Muscle of leg (tissue), 11 donors: ENCODE measurements around the gene NDC1. TPM values are rescaled to one million over a fixed set of nuclear protein-coding genes. Genes with fewer than 3 reads are reported as not detected.
"Not testable (repeated sequence)": the region's sequence is repeated elsewhere in the genome, so short reads cannot be mapped to it uniquely, and the experiment has no call there.

Experiments
- DNase-seq: peaks from one replicate; pipeline ENCODE4 v3.0.0; 2013
- H3K27ac ChIP-seq: one replicate; pipeline ENCODE4 v1.5.1; 2013; ENCODE audit warnings: mild to moderate bottlenecking, low read length, control low read depth
- H3K27me3 ChIP-seq: one replicate; pipeline ENCODE4 v1.6.1; 2013; ENCODE audit warnings: low read length; ENCODE audit not compliant: control insufficient read depth, insufficient read depth
- H3K36me3 ChIP-seq: one replicate; pipeline ENCODE4 v1.6.1; 2013; ENCODE audit warnings: low read length; ENCODE audit not compliant: control insufficient read depth, insufficient read depth
- H3K4me1 ChIP-seq: one replicate; pipeline ENCODE4 v1.6.1; 2013; ENCODE audit warnings: low read length; ENCODE audit not compliant: control insufficient read depth, insufficient read depth
- H3K4me3 ChIP-seq: one replicate; pipeline ENCODE4 v1.5.1; 2013; ENCODE audit warnings: low read length, control low read depth
- H3K9me3 ChIP-seq: replicated peaks from 2 replicates; pipeline ENCODE4 v1.6.1; 2013; ENCODE audit warnings: low read depth, low read length; ENCODE audit not compliant: control insufficient read depth
- WGBS: methylation state at CpG from one replicate; pipeline ENCODE4 v1.1.5; 2013; ENCODE audit warnings: missing lambda C conversion rate; ENCODE audit not compliant: insufficient coverage; 5-methylcytosine and 5-hydroxymethylcytosine counted together
- polyA plus RNA-seq, 8 donors: library from polyadenylated mRNA; unstranded; fragments of 120-200 nt; gene quantifications; one replicate each; pipeline versions ENCODE4 v1.2.1 to v1.2.3, GENCODE V29; 2013; ENCODE audit warnings: inconsistent platforms in 1 of 8, low replicate concordance in 1 of 8; ENCODE audit not compliant: insufficient read length in 8 of 8, insufficient read depth in 1 of 8
- total RNA-seq: library from RNA; stranded (reverse); fragments of 120-200 nt; gene quantifications from one replicate; pipeline ENCODE4 v1.2.4, GENCODE V29; 2013

The NDC1 gene
- total and polyA plus RNA-seq, 9 donors = 9.3 to 16.0 (median 12.1) TPM

DNA sequence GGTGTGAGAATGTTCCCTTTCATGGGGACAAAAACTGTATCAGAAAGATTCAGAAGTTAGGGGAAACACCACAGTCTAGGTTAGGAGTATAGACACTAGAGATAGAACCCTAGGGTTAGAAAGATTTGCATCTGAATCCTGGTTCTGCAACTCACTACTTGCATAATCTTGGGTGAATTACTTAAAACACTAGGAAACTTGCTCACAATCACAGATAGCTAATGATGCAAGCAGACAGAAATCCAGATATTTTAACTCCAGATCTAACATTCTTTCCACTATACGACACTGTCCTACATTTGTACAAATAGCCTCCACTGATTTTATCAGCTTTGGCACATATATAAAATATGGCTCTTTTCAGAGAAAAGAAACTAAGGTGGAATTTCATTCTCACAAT is 68.3 kb downstream of the NDC1 start:
- whole genome bisulfite sequencing = no CpG with 5 or more reads among the region's 1 CpG
- H3K27ac ChIP-seq = no peak overlapping the region

DNA sequence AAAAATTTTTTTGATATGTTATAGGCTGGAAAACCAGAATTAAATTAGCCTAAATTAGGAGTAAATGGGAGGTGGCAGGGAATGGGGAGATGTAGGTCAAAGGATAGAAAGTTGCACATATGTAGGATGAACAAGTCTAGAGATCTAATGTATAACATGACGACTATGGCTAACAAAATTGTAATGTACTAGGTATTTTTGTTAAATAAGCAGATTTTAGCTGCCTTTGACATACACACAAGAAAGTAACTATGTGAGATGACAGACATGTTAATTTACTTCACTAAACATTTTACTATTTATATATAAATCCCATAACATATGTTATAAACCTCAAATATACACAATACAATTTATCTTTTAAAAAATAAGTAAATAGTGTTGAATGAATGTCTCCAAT is 68.9 kb downstream of the NDC1 start:
- no CpG with 5 or more reads among the region's 1 CpG for WGBS
- H3K27ac ChIP-seq = no peak overlapping the region
- H3K4me1 ChIP-seq = no peaks in the 10 kb centered on the region
- no peaks in the 10 kb centered on the region for H3K27me3 ChIP-seq
- no peak for DNase-seq
- H3K36me3 ChIP-seq = peaks cover 3% of the 10 kb centered on the region
- no peak overlapping the region for H3K4me3 ChIP-seq
- H3K9me3 ChIP-seq = no peaks in the 10 kb centered on the region

More for the DNA sequence above, 68.3 kb downstream of the NDC1 start:
- no peak for DNase-seq
- no peaks in the 10 kb centered on the region for H3K27me3 ChIP-seq
- no peaks in the 10 kb centered on the region for H3K4me1 ChIP-seq
- H3K4me3 ChIP-seq = no peak overlapping the region
- peaks cover 3% of the 10 kb centered on the region for H3K36me3 ChIP-seq
- H3K9me3 ChIP-seq = no peaks in the 10 kb centered on the region

DNA sequence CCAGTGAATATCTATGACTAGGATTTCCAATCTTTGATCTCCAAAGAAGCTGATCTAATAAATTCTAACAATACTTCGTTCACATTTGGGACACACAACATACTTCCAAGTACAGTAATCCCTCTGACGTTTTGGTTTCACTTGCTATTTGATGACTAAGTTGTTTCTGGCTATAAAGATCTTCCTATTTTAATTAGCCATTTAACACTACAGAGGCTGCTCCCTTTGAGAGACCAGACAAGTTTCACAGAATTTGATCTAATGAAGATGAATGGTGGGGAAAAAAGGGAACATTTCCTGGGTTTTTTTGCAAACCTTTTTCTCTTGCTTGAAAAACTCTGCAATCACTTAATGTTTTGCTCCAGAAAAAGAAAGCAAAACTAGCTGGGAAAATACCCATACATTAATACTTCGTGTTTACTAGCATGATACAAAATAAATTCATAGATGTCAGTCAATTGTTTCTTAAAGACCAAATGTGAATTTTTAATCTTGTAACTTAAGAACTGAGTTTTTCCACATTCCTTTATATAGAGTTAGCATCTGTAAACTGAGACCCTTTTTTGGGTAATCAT is 71.2 kb downstream of the NDC1 start:
- no peaks in the 10 kb centered on the region for H3K36me3 ChIP-seq
- no peaks in the 10 kb centered on the region for H3K4me1 ChIP-seq
- H3K27me3 ChIP-seq = no peaks in the 10 kb centered on the region
- H3K27ac ChIP-seq = peak overlapping the region; percentile 62
- H3K4me3 ChIP-seq = no peak overlapping the region
- DNase-seq = peak; percentile 22
- H3K9me3 ChIP-seq = no peaks in the 10 kb centered on the region
- WGBS = no CpG with 5 or more reads among the region's 3 CpGs

GRCh38 chr1:53766194-53766742 is 71.8 kb downstream of the NDC1 start:
- H3K27me3 ChIP-seq = no peaks in the 10 kb centered on the region
- peak overlapping the region; percentile 62 for H3K27ac ChIP-seq
- no peaks in the 10 kb centered on the region for H3K36me3 ChIP-seq
- H3K4me3 ChIP-seq = no peak overlapping the region
- WGBS = no CpG with 5 or more reads among the region's 3 CpGs
- no peaks in the 10 kb centered on the region for H3K4me1 ChIP-seq
- no peaks in the 10 kb centered on the region for H3K9me3 ChIP-seq
- DNase-seq = no peak

DNA sequence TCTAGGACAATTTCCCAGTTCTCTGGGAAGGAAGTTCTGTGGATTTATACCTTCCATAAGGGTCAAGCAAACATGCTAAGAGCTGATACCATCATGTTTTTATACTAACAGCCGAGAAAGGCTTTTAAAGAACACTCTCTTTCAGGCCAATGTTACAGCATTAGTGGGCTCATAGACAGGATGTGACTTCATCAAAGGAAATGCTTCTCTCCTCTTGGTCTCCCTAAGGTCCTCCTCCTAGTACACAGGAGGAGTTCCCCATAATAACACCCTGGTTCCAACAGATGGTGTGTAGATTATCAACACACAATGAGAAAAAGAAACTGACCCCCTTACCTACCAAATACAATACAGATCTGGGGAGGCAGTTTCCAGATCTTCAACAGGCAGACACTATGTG is 72.4 kb downstream of the NDC1 start:
- no CpG with 5 or more reads among the region's 1 CpG for WGBS
- DNase-seq = peak; percentile 50
- Histone ChIP-seq H3K27ac (peak overlapping the region; percentile 62), H3K4me1 (no peaks in the 10 kb centered on the region), H3K4me3 (no peak overlapping the region), H3K36me3 (no peaks in the 10 kb centered on the region), H3K27me3 (no peaks in the 10 kb centered on the region), H3K9me3 (no peaks in the 10 kb centered on the region)

DNA sequence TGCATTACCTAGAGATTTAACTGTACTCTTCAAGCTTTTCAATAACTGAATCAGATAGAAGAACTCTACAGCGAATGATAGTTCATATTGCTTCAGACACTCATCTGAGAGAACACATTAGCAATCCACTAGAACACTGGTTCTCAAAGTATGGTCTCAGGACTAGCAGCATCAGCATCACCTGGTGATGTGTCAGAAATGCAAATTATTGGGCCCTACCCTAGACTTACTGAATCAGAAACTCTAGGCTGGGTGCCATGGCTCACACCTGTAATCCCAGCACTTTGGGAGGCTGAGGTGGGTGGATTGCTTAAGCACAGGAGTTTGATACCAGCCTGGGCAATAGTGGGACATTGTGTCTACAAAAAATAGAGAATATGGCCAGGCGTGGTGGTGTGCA is 74.2 kb downstream of the NDC1 start:
- Histone ChIP-seq H3K9me3 (no peaks in the 10 kb centered on the region), H3K27ac (no peak overlapping the region)
- WGBS = 90% methylated on average over 1 of the region's 2 CpGs

DNA sequence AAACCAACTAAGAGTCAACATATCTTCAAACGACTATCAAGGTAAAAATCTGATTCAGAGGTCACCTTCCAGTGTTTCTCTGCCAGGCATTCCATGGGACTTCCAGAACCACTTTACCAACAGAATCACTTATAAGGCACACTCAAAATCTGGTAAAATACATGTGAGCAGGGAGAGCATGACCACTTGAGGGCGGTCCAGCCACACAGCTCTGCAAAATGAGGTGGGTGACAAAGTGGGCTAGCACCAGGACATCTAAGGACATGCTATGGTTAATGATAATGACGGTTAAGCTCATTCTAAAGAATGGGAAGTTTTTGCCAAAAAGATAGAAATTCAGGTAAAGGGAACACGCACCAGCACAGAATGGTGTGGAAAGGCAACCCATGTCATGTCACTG is 74.6 kb downstream of the NDC1 start:
- Histone ChIP-seq H3K36me3 (no peaks in the 10 kb centered on the region), H3K27ac (no peak overlapping the region), H3K27me3 (no peaks in the 10 kb centered on the region), H3K4me1 (no peaks in the 10 kb centered on the region), H3K9me3 (no peaks in the 10 kb centered on the region), H3K4me3 (no peak overlapping the region)
- DNase-seq = no peak
- 89% methylated on average over 3 of the region's 4 CpGs for WGBS

More for the DNA sequence above, 74.2 kb downstream of the NDC1 start:
- H3K4me3 ChIP-seq = no peak overlapping the region
- no peaks in the 10 kb centered on the region for H3K4me1 ChIP-seq
- no peak for DNase-seq
- no peaks in the 10 kb centered on the region for H3K36me3 ChIP-seq
- H3K27me3 ChIP-seq = no peaks in the 10 kb centered on the region

- H3K27ac ChIP-seq, DNase-seq, H3K36me3 ChIP-seq, H3K4me3 ChIP-seq, H3K4me1 ChIP-seq, H3K9me3 ChIP-seq, H3K27me3 ChIP-seq: not testable (repeated sequence)
- 100% methylated on average over 2 of the region's 7 CpGs for WGBS
These were observed 77.6 kb downstream of the NDC1 start for GRCh38 chr1:53760497-53760896.

DNA sequence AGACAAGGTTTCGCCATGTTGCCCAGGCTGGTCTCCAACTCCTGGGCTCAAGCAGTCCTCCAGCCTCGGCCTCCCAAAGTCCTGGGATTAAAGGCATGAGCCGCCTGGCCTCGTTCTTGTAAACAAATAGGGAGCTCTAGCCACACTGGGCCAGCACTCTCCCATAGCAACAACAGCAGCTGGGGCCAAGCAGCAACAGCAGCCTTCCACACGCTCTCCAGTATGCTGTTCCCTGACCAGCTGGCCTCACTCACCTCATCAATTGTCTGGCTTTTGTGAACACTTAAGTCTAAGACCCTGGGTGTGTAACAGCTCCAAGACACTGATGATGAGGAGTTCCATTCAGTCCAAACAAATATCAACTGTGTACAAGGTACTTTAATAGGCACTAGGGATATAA is 82.2 kb downstream of the NDC1 start:
- no peaks in the 10 kb centered on the region for H3K36me3 ChIP-seq
- WGBS = 63% methylated on average over 5 of the region's 5 CpGs
- DNase-seq = no peak
- H3K9me3 ChIP-seq = no peaks in the 10 kb centered on the region
- no peak overlapping the region for H3K27ac ChIP-seq
- H3K4me1 ChIP-seq = no peaks in the 10 kb centered on the region
- H3K4me3 ChIP-seq = no peak overlapping the region
- H3K27me3 ChIP-seq = peaks cover 2% of the 10 kb centered on the region

GRCh38 chr1:53754484-53755312 is 83.4 kb downstream of the NDC1 start:
- Histone ChIP-seq H3K27ac (no peak overlapping the region), H3K27me3 (peaks cover 2% of the 10 kb centered on the region), H3K9me3 (no peaks in the 10 kb centered on the region), H3K4me1 (no peaks in the 10 kb centered on the region), H3K36me3 (no peaks in the 10 kb centered on the region), H3K4me3 (no peak overlapping the region)
- DNase-seq = peak; percentile 64
- no CpG with 5 or more reads among the region's 6 CpGs for WGBS
